Measurements from ENCODE around the gene CAPN9.

GRCh38 chr1:230753586-230754251, 6.5 kb downstream of the CAPN9 start:
- no peak for TF ChIP-seq EP300 (IDR thresholded peaks at IDR 0.05)
- no peak for TF ChIP-seq CTCF (IDR thresholded peaks at IDR 0.05)
- TF ChIP-seq POLR2A (IDR thresholded peaks at IDR 0.05) = no peak

All from gastroesophageal sphincter (tissue), 3 donors.